ENCODE results near the gene P2RY1.
"Not testable (repeated sequence)": the region's sequence is repeated elsewhere in the genome, so short reads cannot be mapped to it uniquely, and the experiment has no call there.

P2RY1 gene

DNA sequence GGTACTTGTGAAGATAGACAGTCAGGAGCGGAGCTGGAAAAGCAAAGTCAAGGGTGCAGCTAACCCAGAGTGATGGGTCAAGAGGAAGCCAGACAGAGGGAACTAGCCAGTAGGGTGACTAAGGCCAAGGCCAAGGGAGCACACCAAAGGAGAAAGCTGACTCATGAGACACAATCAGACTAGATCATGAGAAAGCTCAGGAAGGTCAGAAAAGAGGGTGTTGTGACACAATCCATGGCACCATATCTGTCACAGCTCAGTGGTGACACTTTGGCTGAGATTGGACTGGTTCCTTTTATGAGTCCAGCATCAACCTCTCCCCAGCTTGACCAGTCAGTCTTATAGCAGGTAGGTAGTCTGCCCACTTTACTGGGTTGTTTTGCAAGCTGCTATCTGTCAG lies 22.2 kb downstream of the P2RY1 start:
- no peak for TF ChIP-seq CTCF (conservative IDR thresholded peaks at IDR 0.05; ENCODE audit: low read depth, low read length)
- DNase-seq (ENCODE audit: low read depth), result no peak
- no peak overlapping the region for H3K4me3 ChIP-seq (ENCODE audit: low read length)

DNA sequence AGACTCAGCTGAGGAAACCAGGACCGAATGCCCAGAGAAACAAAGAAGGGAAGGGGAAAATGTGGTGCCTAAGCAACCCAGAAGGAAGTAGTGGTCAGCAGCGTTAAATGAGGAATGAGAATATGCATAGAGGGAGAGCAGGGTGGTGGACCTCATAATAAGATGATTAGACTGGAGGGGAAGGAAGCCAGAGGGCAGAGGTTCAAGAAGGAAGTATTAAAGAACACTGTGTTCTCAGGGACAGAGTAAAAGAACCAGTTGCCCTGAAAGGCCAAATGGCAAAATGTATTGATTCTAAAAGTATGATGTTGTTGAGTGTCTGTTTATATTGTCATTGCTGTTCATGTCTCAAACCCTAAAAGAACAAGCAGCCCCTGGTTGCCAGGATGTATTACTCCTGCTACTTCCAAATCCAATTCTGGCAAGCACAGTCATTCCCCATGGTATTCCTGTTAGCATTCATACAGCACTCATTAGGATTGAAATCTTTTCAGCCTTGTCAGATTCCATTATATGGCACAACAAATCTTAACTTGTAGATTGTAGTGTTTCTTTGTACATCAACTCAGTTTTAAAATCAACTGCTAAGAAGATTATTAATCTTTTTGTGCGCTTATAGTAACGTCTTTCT lies 23.4 kb downstream of the P2RY1 start:
- no peak for TF ChIP-seq CTCF (conservative IDR thresholded peaks at IDR 0.05; ENCODE audit: low read depth, low read length)
- H3K4me3 ChIP-seq (ENCODE audit: low read length), result no peak overlapping the region
- DNase-seq (ENCODE audit: low read depth), result peak; percentile 65

DNA sequence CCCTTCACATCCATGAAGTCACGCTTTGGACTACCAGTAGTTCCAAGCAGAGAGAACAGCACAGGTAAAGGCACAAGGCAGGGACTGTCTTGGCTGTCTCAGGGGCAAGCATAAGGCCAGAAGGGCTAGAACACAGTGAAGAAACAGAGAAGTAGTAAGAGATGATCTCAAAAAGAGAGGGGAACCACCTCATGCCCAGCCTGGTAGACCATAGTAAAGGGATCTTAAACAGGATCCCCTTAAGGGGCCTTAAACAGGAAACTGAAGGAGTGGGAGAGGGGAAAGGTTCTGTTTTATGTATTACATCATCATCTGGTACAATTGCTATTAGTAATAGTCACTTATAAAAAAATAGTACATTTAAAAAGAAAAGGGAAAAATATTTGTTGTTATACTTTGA lies 25.8 kb downstream of the P2RY1 start:
- DNase-seq (ENCODE audit: low read depth), result no peak
- no peak for TF ChIP-seq CTCF (conservative IDR thresholded peaks at IDR 0.05; ENCODE audit: low read depth, low read length)

DNA sequence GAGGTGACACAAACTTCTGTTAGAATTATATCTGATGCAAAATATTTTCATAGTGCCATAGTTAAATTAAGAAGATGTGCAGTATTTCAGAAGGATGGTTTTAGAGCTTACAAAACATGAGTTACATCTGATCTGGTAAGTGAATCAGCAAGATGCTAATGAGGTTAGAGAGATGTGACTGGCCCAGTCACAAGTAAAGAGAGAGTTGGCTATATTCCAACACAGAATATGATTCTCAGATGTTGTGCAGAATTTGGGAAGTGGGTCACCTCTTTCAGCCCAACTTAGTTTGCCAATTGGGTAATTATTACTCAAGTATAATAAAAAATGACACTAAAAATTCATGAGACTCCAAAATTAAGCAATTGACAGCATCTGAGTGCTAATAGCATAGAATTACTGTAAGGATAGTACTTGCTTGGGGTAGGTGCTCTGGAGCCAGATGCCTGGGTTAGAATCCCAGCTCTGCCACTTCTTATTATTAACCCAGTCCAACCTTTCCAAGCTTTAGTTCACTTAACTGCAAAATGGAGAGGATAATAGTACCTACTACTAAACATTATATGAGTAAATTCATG lies 30.8 kb downstream of the P2RY1 start:
- no peak for TF ChIP-seq CTCF (conservative IDR thresholded peaks at IDR 0.05; ENCODE audit: low read depth, low read length)
- no peak for DNase-seq (ENCODE audit: low read depth)
- no peak overlapping the region for H3K4me3 ChIP-seq (ENCODE audit: low read length)

More for the DNA sequence above, 25.8 kb downstream of the P2RY1 start:
- H3K4me3 ChIP-seq (ENCODE audit: low read length), result no peak overlapping the region

- no peak for TF ChIP-seq CTCF (conservative IDR thresholded peaks at IDR 0.05; ENCODE audit: low read depth, low read length)
- DNase-seq (ENCODE audit: low read depth), result no peak
- no peak overlapping the region for H3K4me3 ChIP-seq (ENCODE audit: low read length)
Measured at GRCh38 chr3:152870027-152870426, 35.1 kb downstream of the P2RY1 start.

GRCh38 chr3:152873314-152873713 lies 38.4 kb downstream of the P2RY1 start:
- not testable (repeated sequence) for H3K4me3 ChIP-seq (ENCODE audit: low read length); DNase-seq (ENCODE audit: low read depth)

DNA sequence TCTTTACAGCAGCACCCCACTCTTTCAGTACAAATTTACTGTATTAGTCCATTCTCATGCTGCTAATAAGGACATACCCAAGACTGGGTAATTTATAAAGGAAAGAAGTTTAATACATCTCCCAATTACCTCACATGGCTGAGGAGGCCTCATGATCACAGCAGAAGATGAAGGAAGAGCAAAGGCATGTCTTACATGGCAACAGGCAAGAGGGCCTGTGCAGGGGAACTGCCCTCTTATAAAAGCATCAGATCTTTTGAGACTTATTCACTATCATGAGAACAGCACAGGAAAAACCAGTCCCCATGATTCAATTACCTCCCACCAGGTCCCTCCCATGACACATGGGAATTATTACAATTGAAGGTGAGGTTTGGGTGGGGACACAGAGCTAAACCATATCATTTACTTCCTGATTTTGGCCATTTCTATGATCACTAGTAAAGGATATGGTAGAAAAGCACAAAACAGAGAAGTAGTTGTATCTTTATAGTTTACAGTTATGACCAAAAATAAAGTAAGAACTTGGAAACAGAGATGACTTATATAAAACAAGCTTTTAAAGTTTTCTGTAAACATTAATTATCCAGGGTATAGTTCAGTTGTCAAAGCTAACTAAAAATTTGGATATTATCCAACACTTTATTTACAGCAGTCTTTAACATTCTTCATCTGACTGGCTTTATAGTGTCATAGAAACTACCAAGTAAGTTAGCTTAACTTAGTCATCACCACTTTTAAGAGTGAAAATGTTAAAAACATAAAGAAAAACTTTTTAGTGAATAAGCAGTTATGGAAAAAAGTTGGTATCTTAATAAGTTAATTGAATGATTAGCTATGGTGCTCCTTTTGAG lies 40.2 kb downstream of the P2RY1 start:
- H3K4me3 ChIP-seq (ENCODE audit: low read length), result no peak overlapping the region
- no peak for TF ChIP-seq CTCF (conservative IDR thresholded peaks at IDR 0.05; ENCODE audit: low read depth, low read length)
- peak; percentile 15 for DNase-seq (ENCODE audit: low read depth)

Measured in retinal pigment epithelial cell (primary cell).